Activated CD4-positive, alpha-beta T cell treated with anti-CD3 and anti-CD28 coated beads for 1 hour (primary cell): ENCODE results near the gene INTS6.
A peak's percentile ranks its signal among the peaks of the same experiment; 100 is the strongest.

Experiments used
- DNase-seq: peaks from one replicate; pipeline ENCODE4 v3.0.0-alpha.2; 2020

The INTS6 gene

GRCh38 chr13:51452361-51453206 is at the start of gene INTS6:
Gene INTS6 (minus strand): TSS chr13:51453036. CDS start chr13:51452525, 511 bp downstream.
- DNase-seq, result peak; percentile 99

GRCh38 chr13:51502153-51502651 is 49.4 kb upstream of the INTS6 start:
- DNase-seq, result no peak

GRCh38 chr13:51501592-51502152 is 48.8 kb upstream of the INTS6 start:
- no peak for DNase-seq

- DNase-seq, result no peak
These were observed 48.3 kb upstream of the INTS6 start for GRCh38 chr13:51501096-51501495.

- DNase-seq, result no peak
These were observed 47.9 kb upstream of the INTS6 start for GRCh38 chr13:51500687-51501086.

- no peak for DNase-seq
These were observed 47.0 kb upstream of the INTS6 start for GRCh38 chr13:51499841-51500240.

- no peak for DNase-seq
These were observed 42.5 kb upstream of the INTS6 start for GRCh38 chr13:51495316-51495715.

- DNase-seq, result no peak
These were observed 41.3 kb upstream of the INTS6 start for GRCh38 chr13:51494156-51494555.

GRCh38 chr13:51488212-51488611 is 35.4 kb upstream of the INTS6 start:
- DNase-seq, result no peak

- DNase-seq, result no peak
These were observed 28.8 kb upstream of the INTS6 start for GRCh38 chr13:51481656-51482055.

- DNase-seq, result no peak
These were observed 26.3 kb upstream of the INTS6 start for GRCh38 chr13:51479199-51479523.

- no peak for DNase-seq
These were observed 25.8 kb upstream of the INTS6 start for GRCh38 chr13:51478418-51479198.

- no peak for DNase-seq
These were observed 25.0 kb upstream of the INTS6 start for GRCh38 chr13:51477653-51478324.

GRCh38 chr13:51477149-51477548 is 24.3 kb upstream of the INTS6 start:
- DNase-seq, result no peak

GRCh38 chr13:51475727-51476501 is 23.1 kb upstream of the INTS6 start:
- DNase-seq, result no peak

GRCh38 chr13:51469790-51470189 is 17.0 kb upstream of the INTS6 start:
- DNase-seq, result no peak

GRCh38 chr13:51467730-51468129 is 14.9 kb upstream of the INTS6 start:
- DNase-seq, result no peak

GRCh38 chr13:51465124-51465523 is 12.3 kb upstream of the INTS6 start:
- DNase-seq, result no peak

GRCh38 chr13:51457086-51457815 is 4.4 kb upstream of the INTS6 start:
- no peak for DNase-seq

GRCh38 chr13:51456510-51456909 is 3.7 kb upstream of the INTS6 start:
- DNase-seq, result no peak

- DNase-seq, result no peak
These were observed 2.7 kb upstream of the INTS6 start for GRCh38 chr13:51455532-51455931.
